Muscle layer of duodenum (tissue), 2 donors: Measurements from ENCODE around the gene RXYLT1.
"Not testable (repeated sequence)": the region's sequence is repeated elsewhere in the genome, so short reads cannot be mapped to it uniquely, and the experiment has no call there.

ENCODE experiments used
- H3K27ac ChIP-seq: one replicate; pipeline ENCODE4 v1.7.0; 2013; ENCODE audit warnings: mild to moderate bottlenecking, low read length
- H3K27me3 ChIP-seq: one replicate; pipeline ENCODE4 v1.7.0; 2013; ENCODE audit warnings: low read depth, mild to moderate bottlenecking, control low read depth, low read length
- H3K36me3 ChIP-seq, 2 donors: one replicate each; pipeline ENCODE4 v1.7.0; 2013; ENCODE audit warnings: low read length in 2 of 2, control low read depth in 1 of 2, mild to moderate bottlenecking in 1 of 2; ENCODE audit not compliant: insufficient read depth in 2 of 2, control insufficient read depth in 1 of 2
- H3K4me1 ChIP-seq, 2 donors: one replicate each; pipeline ENCODE4 v1.7.0; 2013; ENCODE audit warnings: low read length in 2 of 2, mild to moderate bottlenecking in 2 of 2, control low read depth in 1 of 2, moderate library complexity in 1 of 2; ENCODE audit not compliant: insufficient read depth in 2 of 2, control insufficient read depth in 1 of 2
- H3K4me3 ChIP-seq, 2 donors: one replicate each; pipeline ENCODE4 v1.7.0; 2013; ENCODE audit warnings: low read length in 2 of 2, low read depth in 1 of 2, mild to moderate bottlenecking in 1 of 2
- H3K9me3 ChIP-seq, 2 donors: one replicate each; pipeline ENCODE4 v1.7.0; 2013; ENCODE audit warnings: low read length in 2 of 2, control low read depth in 1 of 2, mild to moderate bottlenecking in 1 of 2; ENCODE audit not compliant: control insufficient read depth in 1 of 2
- donor health status: healthy.

RXYLT1 gene, protein sequence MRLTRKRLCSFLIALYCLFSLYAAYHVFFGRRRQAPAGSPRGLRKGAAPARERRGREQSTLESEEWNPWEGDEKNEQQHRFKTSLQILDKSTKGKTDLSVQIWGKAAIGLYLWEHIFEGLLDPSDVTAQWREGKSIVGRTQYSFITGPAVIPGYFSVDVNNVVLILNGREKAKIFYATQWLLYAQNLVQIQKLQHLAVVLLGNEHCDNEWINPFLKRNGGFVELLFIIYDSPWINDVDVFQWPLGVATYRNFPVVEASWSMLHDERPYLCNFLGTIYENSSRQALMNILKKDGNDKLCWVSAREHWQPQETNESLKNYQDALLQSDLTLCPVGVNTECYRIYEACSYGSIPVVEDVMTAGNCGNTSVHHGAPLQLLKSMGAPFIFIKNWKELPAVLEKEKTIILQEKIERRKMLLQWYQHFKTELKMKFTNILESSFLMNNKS

DNA sequence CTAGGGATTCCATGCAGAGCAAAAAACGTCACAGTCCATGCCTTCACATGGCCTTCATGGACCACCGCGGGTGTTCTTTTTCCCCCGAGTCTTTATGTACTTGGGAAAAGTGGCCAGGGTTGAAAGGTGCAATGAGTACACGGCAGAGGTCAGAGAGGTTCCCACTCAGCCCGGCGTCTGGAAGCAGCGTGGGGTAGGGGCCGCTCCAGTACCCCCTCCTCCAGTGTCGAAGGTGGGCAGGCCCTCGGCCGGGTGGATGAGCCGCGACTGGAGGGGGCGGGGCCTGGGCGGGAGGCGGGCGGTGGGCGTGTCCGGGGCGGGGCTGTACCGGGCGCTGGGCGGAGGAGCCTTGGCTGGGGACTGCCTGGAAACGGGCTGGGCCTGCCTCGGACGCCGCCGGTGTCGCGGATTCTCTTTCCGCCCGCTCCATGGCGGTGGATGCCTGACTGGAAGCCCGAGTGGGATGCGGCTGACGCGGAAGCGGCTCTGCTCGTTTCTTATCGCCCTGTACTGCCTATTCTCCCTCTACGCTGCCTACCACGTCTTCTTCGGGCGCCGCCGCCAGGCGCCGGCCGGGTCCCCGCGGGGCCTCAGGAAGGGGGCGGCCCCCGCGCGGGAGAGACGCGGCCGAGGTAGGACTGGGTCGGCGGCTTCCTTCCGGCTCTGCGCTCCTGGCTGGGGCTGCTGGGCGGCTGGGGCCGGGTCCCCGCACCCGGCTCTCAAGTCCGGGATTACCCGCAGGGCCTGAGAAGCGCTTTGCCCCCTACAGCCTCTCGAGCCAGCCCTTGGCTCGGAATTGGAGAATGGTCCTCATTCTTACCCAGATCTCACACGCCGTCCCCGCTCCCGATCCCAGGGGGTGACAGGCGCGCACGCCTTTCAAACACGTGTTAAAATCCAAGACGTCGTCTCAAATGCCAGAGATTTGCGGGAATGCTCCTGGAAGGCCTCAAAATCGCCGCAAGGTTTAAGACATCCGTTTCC is at the start of gene RXYLT1:
RXYLT1 (plus strand) TSS at position 412 of the 984 bp plus-strand sequence; CDS start at position 464, 52 bp downstream.
- peak within 1 kb of the TSS; percentile 80 to 85 for H3K4me3 ChIP-seq
- H3K27ac ChIP-seq = peak within 1 kb of the TSS; percentile 88
- peaks cover 5% of the 10 kb centered on the region in 2 donors for H3K4me1 ChIP-seq
- H3K36me3 ChIP-seq = peaks cover 14 to 19% of the 10 kb centered on the region in 2 donors
- H3K9me3 ChIP-seq = no peaks in the 10 kb centered on the region
- H3K27me3 ChIP-seq = no peaks in the 10 kb centered on the region

- not testable (repeated sequence) for H3K9me3 ChIP-seq, H3K4me1 ChIP-seq, H3K36me3 ChIP-seq, H3K27ac ChIP-seq, H3K27me3 ChIP-seq, H3K4me3 ChIP-seq
Measured at GRCh38 chr12:63732779-63733178, 46.9 kb upstream of the RXYLT1 start.

- not testable (repeated sequence) for H3K9me3 ChIP-seq, H3K36me3 ChIP-seq, H3K27ac ChIP-seq, H3K4me3 ChIP-seq, H3K4me1 ChIP-seq, H3K27me3 ChIP-seq
Measured at GRCh38 chr12:63733585-63733984, 46.1 kb upstream of the RXYLT1 start.

DNA sequence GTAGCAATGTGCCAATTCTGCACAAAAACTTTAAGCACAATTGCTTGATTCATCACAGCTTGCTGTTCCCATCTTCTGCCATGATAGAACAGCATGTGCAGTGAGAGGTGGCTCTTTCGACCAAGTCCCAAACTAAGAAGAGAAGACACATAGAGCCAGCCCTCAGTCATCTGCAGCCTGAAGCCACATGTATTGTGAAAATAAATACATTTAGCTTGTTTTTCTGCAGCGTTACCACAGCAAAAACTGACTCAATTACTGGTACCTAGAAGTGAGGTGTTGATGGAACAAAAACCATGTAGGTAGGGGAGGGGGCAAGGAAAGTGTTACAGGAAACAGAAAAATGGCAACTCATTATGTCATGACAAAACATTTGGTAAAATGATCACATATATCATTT is 39.2 kb upstream of the RXYLT1 start:
- H3K27ac ChIP-seq = not testable (repeated sequence)

GRCh38 chr12:63741431-63741830 is 38.3 kb upstream of the RXYLT1 start:
- not testable (repeated sequence) for H3K4me3 ChIP-seq, H3K9me3 ChIP-seq, H3K27me3 ChIP-seq, H3K36me3 ChIP-seq, H3K4me1 ChIP-seq, H3K27ac ChIP-seq

More for the DNA sequence above, 39.2 kb upstream of the RXYLT1 start:
- H3K36me3 ChIP-seq, H3K27me3 ChIP-seq, H3K9me3 ChIP-seq, H3K4me3 ChIP-seq, H3K4me1 ChIP-seq: not testable (repeated sequence)

GRCh38 chr12:63744110-63744509 is 35.6 kb upstream of the RXYLT1 start:
- not testable (repeated sequence) for H3K36me3 ChIP-seq, H3K4me1 ChIP-seq, H3K27me3 ChIP-seq, H3K9me3 ChIP-seq, H3K4me3 ChIP-seq, H3K27ac ChIP-seq

DNA sequence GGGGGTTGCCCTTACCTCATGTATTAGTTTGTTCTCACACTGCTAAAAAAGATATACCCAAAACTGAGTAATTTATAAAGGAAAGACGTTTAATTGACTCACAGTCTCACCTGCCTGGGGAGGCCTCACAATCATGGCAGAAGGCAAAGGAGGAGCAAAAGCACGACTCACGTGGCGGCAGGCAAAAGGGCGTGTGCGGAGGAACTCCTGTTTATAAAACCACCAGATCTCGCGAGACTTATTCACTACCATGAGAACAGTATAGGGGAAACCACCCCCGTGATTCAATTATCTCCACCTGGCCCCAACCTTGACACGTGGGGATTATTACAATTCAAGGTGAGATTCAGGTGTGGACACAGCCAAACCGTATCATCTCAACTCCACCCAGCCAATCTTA is 33.2 kb upstream of the RXYLT1 start:
- not testable (repeated sequence) for H3K4me1 ChIP-seq, H3K9me3 ChIP-seq, H3K36me3 ChIP-seq, H3K27me3 ChIP-seq, H3K27ac ChIP-seq, H3K4me3 ChIP-seq

GRCh38 chr12:63747136-63747535 is 32.6 kb upstream of the RXYLT1 start:
- not testable (repeated sequence) for H3K27ac ChIP-seq, H3K36me3 ChIP-seq, H3K4me3 ChIP-seq, H3K4me1 ChIP-seq, H3K27me3 ChIP-seq, H3K9me3 ChIP-seq

DNA sequence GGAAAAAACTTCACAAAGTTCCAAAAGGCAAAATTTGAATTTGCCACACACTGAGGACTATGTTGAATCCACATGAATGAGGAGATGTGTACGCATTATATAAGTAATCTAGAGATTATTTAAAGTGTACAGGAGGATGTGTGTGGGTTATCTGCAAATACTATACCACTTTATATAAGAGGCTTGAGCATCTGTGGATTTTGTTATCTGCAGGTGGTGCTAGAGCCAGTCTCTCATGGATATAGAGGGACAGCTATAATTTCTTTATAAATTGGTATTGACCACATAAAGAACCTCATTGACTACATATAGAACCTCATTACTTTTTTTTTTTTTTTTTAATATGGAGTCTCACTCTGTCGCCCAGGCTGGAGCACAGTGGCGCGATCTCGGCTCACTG is 32.2 kb upstream of the RXYLT1 start:
- no peaks in the 10 kb centered on the region for H3K27me3 ChIP-seq
- H3K4me3 ChIP-seq = no peak overlapping the region
- H3K9me3 ChIP-seq = no peaks in the 10 kb centered on the region
- no peaks in the 10 kb centered on the region for H3K36me3 ChIP-seq
- H3K27ac ChIP-seq = no peak overlapping the region
- no peaks in the 10 kb centered on the region for H3K4me1 ChIP-seq

- H3K9me3 ChIP-seq = no peaks in the 10 kb centered on the region
- no peaks in the 10 kb centered on the region for H3K36me3 ChIP-seq
- H3K4me1 ChIP-seq = no peaks in the 10 kb centered on the region
- no peak overlapping the region for H3K27ac ChIP-seq
- no peak overlapping the region for H3K4me3 ChIP-seq
- H3K27me3 ChIP-seq = no peaks in the 10 kb centered on the region
Measured at GRCh38 chr12:63752283-63752682, 27.4 kb upstream of the RXYLT1 start.

- Histone ChIP-seq H3K4me1 (no peaks in the 10 kb centered on the region), H3K27ac (no peak overlapping the region), H3K4me3 (no peak overlapping the region), H3K9me3 (no peaks in the 10 kb centered on the region), H3K27me3 (no peaks in the 10 kb centered on the region), H3K36me3 (no peaks in the 10 kb centered on the region)
Measured at GRCh38 chr12:63752841-63753240, 26.9 kb upstream of the RXYLT1 start.
